IMR-90 (cell line): ENCODE measurements around the gene C1orf52. TPM values are rescaled to one million over a fixed set of nuclear protein-coding genes. Genes with fewer than 3 reads are reported as not detected.

ENCODE experiments used
- CEBPB ChIP-seq: IDR thresholded peaks from 2 replicates; pipeline ENCODE4 v1.6.1; 2012; ENCODE audit warnings: low read depth, low read length, improper control_type of control experiment
- CTCF ChIP-seq: conservative IDR thresholded peaks from 2 replicates; pipeline ENCODE4 v1.5.1; 2012; ENCODE audit warnings: mild to moderate bottlenecking, low read depth, low read length, improper control_type of control experiment
- FOS ChIP-seq: fragments of 150-350 bp; IDR thresholded peaks from 2 replicates; pipeline ENCODE4 v1.6.1; 2016; ENCODE audit warnings: low read depth, low read length
- NFE2L2 ChIP-seq: fragments of 150-350 bp; IDR thresholded peaks from 2 replicates; pipeline ENCODE4 v1.6.1; 2016; ENCODE audit warnings: low read depth, mild to moderate bottlenecking, low read length
- RCOR1 ChIP-seq: IDR thresholded peaks from 2 replicates; pipeline ENCODE4 v1.6.1; 2012; ENCODE audit warnings: mild to moderate bottlenecking, low read length, improper control_type of control experiment; ENCODE audit not compliant: insufficient replicate concordance
- polyA plus RNA-seq, 3 experiments: library from polyadenylated mRNA; depleted of rRNA; stranded (reverse); fragments of >200 nt; gene quantifications; 2 replicates each; pipeline ENCODE4 v1.2.3, GENCODE V29; 2012; ENCODE audit warnings: low replicate concordance in 1 of 3
- total RNA-seq: library from RNA; depleted of rRNA; stranded (reverse); fragments of >200 nt; gene quantifications from 2 replicates; pipeline ENCODE4 v1.2.3, GENCODE V29; 2012

C1orf52 gene
- total and polyA plus RNA-seq, 2 of the 4 experiments (the other 2 are of a cell fraction): 16.3 to 33.5 TPM

GRCh38 chr1:85295006-85295431 is 35.6 kb upstream of the C1orf52 start (continued):
- no peak for TF ChIP-seq CTCF
- TF ChIP-seq FOS: no peak
- TF ChIP-seq RCOR1: no peak
- TF ChIP-seq NFE2L2: no peak
- no peak for TF ChIP-seq CEBPB
